C4-2B (cell line): ENCODE measurements around the gene FAM78B.

Source experiments
- CTCF ChIP-seq: fragments of 450-650 bp; conservative IDR thresholded peaks from 2 replicates; pipeline ENCODE4 v1.5.1; 2017; ENCODE audit warnings: mild to moderate bottlenecking
- ZFX ChIP-seq: fragments of 450-650 bp; IDR thresholded peaks from 2 replicates; pipeline ENCODE4 v1.6.1; 2017

GRCh38 chr1:166202546-166202945 lies 35.7 kb upstream of the FAM78B start:
- TF ChIP-seq CTCF (no peak), ZFX (no peak)
